ENCODE results near the gene RCAN3. TPM values are rescaled to one million over a fixed set of nuclear protein-coding genes. Genes with fewer than 3 reads are reported as not detected.
A peak's percentile ranks its signal among the peaks of the same experiment; 100 is the strongest.

Gene RCAN3
- total and polyA plus RNA-seq, 2 of the 13 experiments (the other 11 are each of a cell fraction or from before 2014, with no cell fraction given), result 12.2 to 13.3 TPM

GRCh38 chr1:24540051-24540905, 37.6 kb downstream of the RCAN3 start:
- no TSS peak for BruUV-seq (replicated peaks)
- ATAC-seq (no peak), FAIRE-seq (no peak), DNase-seq (ENCODE audit: low spot score) (no peak)
- H4K20me1 ChIP-seq (ENCODE audit: insufficient read depth, low read length), result no peaks in the 10 kb centered on the region
- intact Hi-C loops (cut with micrococcal nuclease; ENCODE audit: unreplicated experiment), result loop anchor here (5.0 kb wide), 1 partner anchor 97 kb away; no protein-coding TSS in a partner anchor
- H3K9me3 ChIP-seq (ENCODE audit: low read length), result no peaks in the 10 kb centered on the region
- 49% methylated on average over 15 of the region's 15 CpGs for WGBS (ENCODE audit: low lambda C conversion rate)
- H3K27ac ChIP-seq (ENCODE audit: extremely low read length, insufficient read depth, low read length), result peak overlapping the region; percentile 94
- peak overlapping the region; percentile 74 for H3K4me2 ChIP-seq (ENCODE audit: low read depth, low read length)
- H3K27me3 ChIP-seq (ENCODE audit: control insufficient read depth in 1 of 2, insufficient read depth in 2 of 2, low read length in 2 of 2), result no peaks in the 10 kb centered on the region
- peaks cover 77% of the 10 kb centered on the region for H3K4me1 ChIP-seq (ENCODE audit: insufficient read depth, low read length)
- TF ChIP-seq NFIB (CRISPR knock-in tag; IDR thresholded peaks at IDR 0.05; ENCODE audit: borderline replicate concordance), result no peak
- no peak for TF ChIP-seq ZNF580 (CRISPR knock-in tag; IDR thresholded peaks at IDR 0.05; ENCODE audit: borderline replicate concordance, low read depth)
- 0 out of 2 replicates have a peak, but pooled peaks have one; percentile 33 for TF ChIP-seq ZNF264 (CRISPR knock-in tag; IDR thresholded peaks at IDR 0.05)
- TF ChIP-seq ZSCAN31 (CRISPR knock-in tag; IDR thresholded peaks at IDR 0.05; ENCODE audit: low read depth), result no peak
- TF ChIP-seq KMT2B (CRISPR knock-in tag; IDR thresholded peaks at IDR 0.05), result 0 out of 2 replicates have a peak, but pooled peaks have one; percentile 2
- TF ChIP-seq MEIS1 (CRISPR knock-in tag; IDR thresholded peaks at IDR 0.05; ENCODE audit: borderline replicate concordance), result peak; percentile 3; the same call in 1 of the 2 replicates
- peaks cover 0 to under 1% of the 10 kb centered on the region in 2 experiments; a peak in 1 of 5 replicates for H3K36me3 ChIP-seq (replicated peaks in 1 of 2; ENCODE audit: control insufficient read depth in 1 of 2, insufficient read depth in 2 of 2, low read length in 2 of 2)
- in situ Hi-C loops (cut with HindIII; ENCODE audit: extremely low pct_ligation_motif_present, low pct_unique_long_range_greater_than_20kb), result loop anchor here (10.0 kb wide), 1 partner anchor 95 kb away; no protein-coding TSS in a partner anchor
- ChIA-PET CTCF (ENCODE audit: low intra/inter-chr PET ratio, low total read pairs) (interaction anchor here (1.9 kb wide), 1 partner anchor 47 kb away, joined by 8 read pairs; no protein-coding TSS in a partner anchor), POLR2A (interaction anchor here (0.7 to 3.0 kb wide), 15 partner anchors 9 to 185 kb away, joined by 3 to 15 read pairs (median 5); partner anchors contain the start of genes NCMAP, NIPAL3 and RCAN3)
- H3K4me3 ChIP-seq (replicated peaks in 1 of 3; ENCODE audit: insufficient read depth in 1 of 3, low read depth in 2 of 3, low read length in 3 of 3), result peak overlapping the region in 1 of 3 experiments; percentile 36; a peak in 1 of 6 replicates
- H3K9ac ChIP-seq (ENCODE audit: insufficient read depth, low read depth, low read length), result no peak overlapping the region; the same call in 1 of the 2 replicates
- H3K79me2 ChIP-seq (ENCODE audit: insufficient read depth, low read length), result no peaks in the 10 kb centered on the region
- H2AFZ ChIP-seq (ENCODE audit: low read length), result no peak overlapping the region

Data from HepG2 (cell line).